HG03280 (cell line): ENCODE measurements around the gene PCNT.

Experiments
- ATAC-seq: cut with Tn5 transposase; IDR thresholded peaks from one replicate; pipeline ENCODE4 v1.9.1; 2021; ENCODE audit warnings: mild to moderate bottlenecking, moderate library complexity; ENCODE audit not compliant: unreplicated experiment

The PCNT gene

GRCh38 chr21:46475296-46475695 is 151.3 kb downstream of the PCNT start:
- no peak for ATAC-seq

GRCh38 chr21:46477765-46478164 is 153.8 kb downstream of the PCNT start:
- no peak for ATAC-seq

GRCh38 chr21:46478910-46479309 is 155.0 kb downstream of the PCNT start:
- no peak for ATAC-seq

- no peak for ATAC-seq
These were observed 156.5 kb downstream of the PCNT start for GRCh38 chr21:46480466-46480865.

GRCh38 chr21:46482225-46482845 is 158.4 kb downstream of the PCNT start:
- ATAC-seq: no peak

GRCh38 chr21:46482846-46483231 is 158.9 kb downstream of the PCNT start:
- ATAC-seq: no peak

GRCh38 chr21:46483300-46484295 is 159.6 kb downstream of the PCNT start:
- ATAC-seq: no peak

GRCh38 chr21:46486481-46487126 is 162.6 kb downstream of the PCNT start:
- ATAC-seq: no peak

- no peak for ATAC-seq
These were observed 165.3 kb downstream of the PCNT start for GRCh38 chr21:46489162-46489663.

- ATAC-seq: no peak
These were observed 165.8 kb downstream of the PCNT start for GRCh38 chr21:46489800-46490199.

- no peak for ATAC-seq
These were observed 167.6 kb downstream of the PCNT start for GRCh38 chr21:46491553-46491952.

GRCh38 chr21:46492851-46493250 is 168.9 kb downstream of the PCNT start:
- ATAC-seq: no peak

- ATAC-seq: no peak
These were observed 169.9 kb downstream of the PCNT start for GRCh38 chr21:46493828-46494227.
